Hypothalamus (tissue), 51 donors: ENCODE measurements around the gene HSF5.
"Not testable (repeated sequence)": the region's sequence is repeated elsewhere in the genome, so short reads cannot be mapped to it uniquely, and the experiment has no call there.

Experiments used
- DNase-seq, 51 donors: peaks; one replicate each; lab custom pipeline; 2025; lab: John Stamatoyannopoulos, UW

Gene HSF5

GRCh38 chr17:58491510-58492045 lies 3.4 kb upstream of the HSF5 start:
- no peak for DNase-seq

GRCh38 chr17:58488428-58488890 lies 251 bp upstream of the HSF5 start:
- DNase-seq, result no peak

GRCh38 chr17:58484600-58484999 lies 3.6 kb downstream of the HSF5 start:
- DNase-seq, result no peak

- DNase-seq, result not testable (repeated sequence)
Measured at GRCh38 chr17:58481798-58482197, 6.4 kb downstream of the HSF5 start.

GRCh38 chr17:58480090-58480489 lies 8.1 kb downstream of the HSF5 start:
- DNase-seq, result no peak

GRCh38 chr17:58476812-58477211 lies 11.4 kb downstream of the HSF5 start:
- no peak for DNase-seq

- no peak for DNase-seq
Measured at GRCh38 chr17:58475985-58476384, 12.2 kb downstream of the HSF5 start.

GRCh38 chr17:58470356-58470755 lies 17.9 kb downstream of the HSF5 start:
- no peak for DNase-seq

- DNase-seq, result no peak
Measured at GRCh38 chr17:58468944-58469343, 19.3 kb downstream of the HSF5 start.

- no peak for DNase-seq
Measured at GRCh38 chr17:58455491-58455890, 32.7 kb downstream of the HSF5 start.

GRCh38 chr17:58452738-58453137 lies 35.5 kb downstream of the HSF5 start:
- DNase-seq, result no peak

- peak in 17 of 51 donors; percentile 1 to 48 (median 20) for DNase-seq
Measured at GRCh38 chr17:58447039-58447975, 40.9 kb downstream of the HSF5 start.

GRCh38 chr17:58446086-58446485 lies 42.1 kb downstream of the HSF5 start:
- DNase-seq, result no peak

GRCh38 chr17:58436805-58437239 lies 51.4 kb downstream of the HSF5 start:
- DNase-seq, result no peak

GRCh38 chr17:58436245-58436644 lies 52.0 kb downstream of the HSF5 start:
- no peak for DNase-seq

GRCh38 chr17:58432806-58433573 lies 55.2 kb downstream of the HSF5 start:
- no peak for DNase-seq

GRCh38 chr17:58427807-58428206 lies 60.4 kb downstream of the HSF5 start:
- no peak for DNase-seq

- DNase-seq, result no peak
Measured at GRCh38 chr17:58421711-58422110, 66.5 kb downstream of the HSF5 start.

GRCh38 chr17:58420827-58421226 lies 67.4 kb downstream of the HSF5 start:
- DNase-seq, result no peak

- peak in 49 of 51 donors; percentile 1 to 84 (median 51) for DNase-seq
Measured at GRCh38 chr17:58417300-58418092, 70.7 kb downstream of the HSF5 start, which contains the start of gene RNF43. TSS of gene RNF43 (minus strand) at chr17:58417534. CDS start at chr17:58415577, 1,957 bp downstream.
